Stimulated activated CD4-positive, alpha-beta T cell treated with anti-CD3 and anti-CD28 coated beads, Interleukin-15, amount 100 ng/mL, for 48 hours (primary cell): ENCODE results near the gene CH25H.
"Not testable (repeated sequence)": the region's sequence is repeated elsewhere in the genome, so short reads cannot be mapped to it uniquely, and the experiment has no call there.

Experiments
- DNase-seq, 2 donors: peaks; one replicate each; pipeline ENCODE4 v3.0.0-alpha.2; 2020; ENCODE audit warnings: low read depth in 2 of 2

Gene CH25H, protein sequence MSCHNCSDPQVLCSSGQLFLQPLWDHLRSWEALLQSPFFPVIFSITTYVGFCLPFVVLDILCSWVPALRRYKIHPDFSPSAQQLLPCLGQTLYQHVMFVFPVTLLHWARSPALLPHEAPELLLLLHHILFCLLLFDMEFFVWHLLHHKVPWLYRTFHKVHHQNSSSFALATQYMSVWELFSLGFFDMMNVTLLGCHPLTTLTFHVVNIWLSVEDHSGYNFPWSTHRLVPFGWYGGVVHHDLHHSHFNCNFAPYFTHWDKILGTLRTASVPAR

DNA sequence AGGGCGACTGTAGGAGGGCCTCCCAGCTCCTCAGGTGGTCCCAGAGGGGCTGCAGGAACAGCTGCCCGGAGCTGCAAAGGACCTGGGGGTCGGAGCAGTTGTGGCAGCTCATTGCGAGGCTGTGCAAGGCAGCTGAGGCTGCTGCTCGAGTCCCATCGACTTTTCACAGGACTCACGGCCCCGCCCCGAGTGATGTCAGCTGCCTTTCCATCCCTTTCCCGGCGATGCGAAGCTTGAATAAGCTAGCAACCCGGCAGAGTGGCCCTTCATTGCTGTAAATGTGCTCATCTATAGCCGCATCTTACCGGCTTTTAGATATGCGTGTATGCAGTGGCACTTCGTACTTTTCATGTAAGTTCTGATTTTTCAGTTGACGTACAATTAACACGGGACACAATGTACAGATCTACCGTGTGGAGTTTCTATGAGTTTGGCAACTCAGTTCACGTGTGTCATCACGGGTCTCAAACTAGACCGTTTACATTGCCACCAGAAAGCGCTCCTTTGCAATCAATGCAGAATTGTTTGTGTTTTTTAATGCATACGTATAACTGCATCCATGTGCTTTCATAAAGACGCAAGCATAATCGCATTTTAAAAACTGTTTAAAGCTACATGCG lies at the start of gene CH25H:
TSS of gene CH25H (minus strand) at position 137 of the 620 bp plus-strand sequence. CDS start at position 112, 25 bp downstream.
- peak in 1 of 2 donors; percentile 46 for DNase-seq

DNA sequence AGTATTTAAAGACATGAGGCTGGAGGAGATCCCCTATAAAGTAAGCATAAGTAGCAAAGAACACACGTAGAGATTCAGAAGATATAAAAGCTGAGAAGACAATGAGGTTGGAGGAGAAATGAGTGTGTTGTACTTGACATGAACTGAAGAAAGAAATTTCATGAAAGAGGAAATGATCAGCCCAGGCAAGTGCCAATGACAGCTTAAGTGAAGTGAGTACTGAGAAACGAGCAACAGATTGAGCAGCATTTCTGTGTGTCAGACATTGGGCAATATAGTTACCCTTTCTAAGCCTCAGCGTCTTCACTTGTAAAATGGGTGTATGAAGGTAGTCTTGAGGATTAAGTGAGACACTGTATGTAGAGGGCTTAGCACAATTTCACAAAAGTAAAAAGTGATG lies 49.2 kb upstream of the CH25H start:
- DNase-seq, result no peak

DNA sequence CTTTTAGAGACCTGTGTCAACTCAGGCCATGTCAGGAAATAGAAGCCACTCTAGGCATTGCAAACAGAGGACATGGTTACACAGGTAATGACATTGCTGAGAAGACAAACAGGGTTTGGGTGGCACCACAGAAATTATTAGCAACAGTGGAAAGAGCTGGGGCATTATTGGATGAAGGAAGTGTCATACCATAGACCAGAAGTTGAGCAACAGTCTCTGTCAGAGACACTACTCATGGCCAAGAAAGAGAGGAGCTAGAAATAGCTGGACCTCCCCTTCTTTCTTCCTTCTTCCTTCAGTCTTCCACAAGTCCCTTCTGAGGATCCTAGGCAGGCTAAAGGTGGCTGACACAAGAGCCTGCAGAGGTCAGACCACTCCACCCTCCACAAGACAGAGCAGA lies 48.7 kb upstream of the CH25H start:
- DNase-seq, result no peak

DNA sequence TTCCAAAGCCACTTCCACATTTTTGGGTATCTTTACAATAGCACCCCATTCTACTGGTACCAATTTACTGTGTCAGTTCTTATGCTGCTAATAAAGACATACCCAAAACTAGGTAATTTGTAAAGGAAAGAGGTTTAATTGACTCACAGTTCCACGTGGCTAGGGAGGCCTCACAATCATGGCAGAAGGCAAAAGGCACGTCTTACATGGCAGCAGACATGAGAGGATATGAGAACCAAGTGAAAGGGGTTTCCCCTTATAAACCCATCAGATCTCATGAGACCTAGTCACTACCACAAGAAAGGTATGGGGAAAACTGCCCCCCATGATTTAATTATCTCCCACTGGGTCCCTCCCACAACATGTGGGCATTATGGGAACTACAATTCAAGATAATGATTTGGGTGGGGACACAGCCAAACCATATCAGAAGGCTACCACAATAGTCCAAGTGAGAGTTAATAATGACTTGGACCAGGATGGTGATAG lies 48.0 kb upstream of the CH25H start:
- peak in 1 of 2 donors; percentile 14 for DNase-seq

DNA sequence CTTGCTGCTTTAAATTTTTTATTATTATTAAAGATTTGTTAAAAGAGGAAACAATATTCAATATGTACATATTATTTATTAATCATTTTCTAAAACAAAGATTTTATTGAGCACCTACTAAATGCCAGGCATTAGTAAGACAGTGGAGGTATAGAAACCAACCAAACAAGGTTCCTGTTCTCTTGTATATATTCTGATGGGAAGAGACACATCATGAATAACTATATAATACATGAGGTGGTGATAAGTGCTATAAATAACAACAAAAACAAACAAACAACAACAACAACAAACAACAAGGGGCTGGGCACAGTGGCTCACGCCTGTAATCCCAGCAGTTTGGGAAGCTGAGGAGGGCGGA lies 45.1 kb upstream of the CH25H start:
- DNase-seq, result no peak

DNA sequence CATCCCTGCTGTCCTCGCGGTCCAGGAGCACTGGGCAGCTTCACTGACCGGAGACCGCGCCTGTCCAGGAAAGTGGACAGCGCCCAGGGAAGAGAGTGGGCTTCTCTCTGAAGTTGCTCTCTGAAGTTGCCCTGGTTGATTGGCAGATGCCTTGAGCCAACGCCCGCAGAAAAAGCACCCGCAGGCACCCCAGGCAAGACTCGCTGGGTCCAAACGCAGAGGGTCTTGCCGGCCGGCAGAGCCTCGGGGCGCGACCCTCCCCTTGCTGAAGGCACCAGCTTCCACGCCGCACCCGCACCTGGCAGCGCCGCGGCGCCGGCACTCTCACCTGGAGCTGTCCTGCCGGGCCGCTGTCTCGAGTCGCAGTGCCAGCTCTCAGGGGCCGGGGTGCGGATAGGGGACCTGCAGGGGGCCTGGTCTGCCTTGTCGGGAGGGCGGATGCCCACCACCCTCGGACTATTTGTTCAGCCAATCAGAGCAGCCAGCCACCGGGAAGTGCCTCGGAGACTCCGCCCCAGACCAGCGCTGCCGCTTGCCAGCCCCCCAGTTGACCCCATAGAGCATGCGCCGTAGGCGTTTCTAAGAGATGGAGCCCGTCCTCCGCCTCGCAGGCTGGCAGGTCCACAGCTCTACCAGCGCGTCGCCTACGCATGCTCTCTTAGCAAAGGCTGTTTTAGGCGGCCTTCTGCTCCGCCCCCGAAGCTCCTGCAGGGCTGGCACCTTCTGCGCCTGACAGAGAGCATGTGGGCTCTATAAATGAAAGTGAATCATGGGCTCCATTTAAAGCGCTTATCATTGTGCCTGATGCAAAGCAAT lies 44.5 kb upstream of the CH25H start, which contains the start of gene LIPA:
TSS of gene LIPA (minus strand) at position 367 of the 816 bp plus-strand sequence. CDS start 4,127 bp downstream, outside the sequence.
- peak; percentile 91 for DNase-seq

DNA sequence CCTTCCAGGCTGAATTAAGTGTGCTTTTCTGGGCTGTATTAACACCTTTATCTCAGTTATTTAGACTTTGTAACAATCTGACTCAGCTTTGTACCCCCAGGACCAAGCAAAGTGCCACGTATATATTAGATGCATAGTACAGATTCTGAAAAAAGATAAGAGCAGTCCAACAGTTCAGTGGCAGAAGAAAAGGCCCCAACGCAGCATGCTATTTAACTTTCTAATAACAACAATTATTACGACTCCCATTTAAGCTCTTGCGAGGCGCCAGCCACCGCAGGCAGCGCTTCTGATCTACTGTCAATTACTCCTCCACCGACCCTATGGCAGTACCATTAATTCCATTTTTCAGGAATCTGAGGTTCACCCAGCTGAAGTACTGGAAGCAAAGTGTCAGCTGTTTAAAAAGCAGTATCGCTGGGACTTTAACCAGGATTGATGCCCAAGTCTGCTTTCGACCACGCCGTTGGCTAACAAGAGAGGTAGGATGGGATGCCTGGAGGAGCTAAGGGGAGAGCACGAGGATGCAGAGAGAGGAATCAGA lies 43.8 kb upstream of the CH25H start:
- no peak for DNase-seq

DNA sequence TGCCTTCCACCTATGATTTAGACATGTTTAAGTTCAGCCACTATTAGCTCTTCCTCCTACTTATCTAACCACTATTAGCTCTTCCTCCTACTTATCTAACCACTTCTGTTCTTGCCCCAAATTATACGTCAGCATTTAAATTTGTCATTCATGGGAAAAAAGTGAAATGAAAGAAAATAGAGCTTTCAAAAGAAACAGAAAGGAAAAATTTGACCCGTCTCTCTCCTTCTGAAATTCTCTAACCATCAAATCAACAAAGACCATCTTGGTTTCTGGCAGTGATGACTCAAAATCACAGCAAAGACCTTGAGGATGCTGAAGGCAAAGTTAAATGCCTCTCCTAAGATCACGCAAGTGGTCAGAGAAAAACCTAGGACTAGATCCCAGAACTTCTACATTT lies 41.9 kb upstream of the CH25H start:
- no peak for DNase-seq

DNA sequence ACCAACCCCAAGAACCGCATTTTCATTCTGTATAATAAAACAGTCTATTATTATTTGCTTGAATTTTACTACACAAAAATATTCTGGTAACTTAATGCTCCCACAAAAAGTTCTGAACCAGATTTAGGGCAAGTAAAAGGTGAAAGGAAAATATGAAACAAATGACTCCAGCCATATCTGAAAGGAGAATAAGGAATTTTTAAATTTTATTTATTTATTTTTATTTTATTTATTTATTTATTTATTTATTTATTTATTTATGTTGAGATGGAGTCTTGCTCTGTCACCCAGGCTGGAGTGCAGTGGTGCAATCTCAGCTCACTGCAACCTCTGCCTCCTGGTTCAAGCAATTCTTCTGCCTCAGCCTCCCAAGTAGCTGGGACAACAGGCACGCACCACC lies 40.5 kb upstream of the CH25H start:
- not testable (repeated sequence) for DNase-seq

DNA sequence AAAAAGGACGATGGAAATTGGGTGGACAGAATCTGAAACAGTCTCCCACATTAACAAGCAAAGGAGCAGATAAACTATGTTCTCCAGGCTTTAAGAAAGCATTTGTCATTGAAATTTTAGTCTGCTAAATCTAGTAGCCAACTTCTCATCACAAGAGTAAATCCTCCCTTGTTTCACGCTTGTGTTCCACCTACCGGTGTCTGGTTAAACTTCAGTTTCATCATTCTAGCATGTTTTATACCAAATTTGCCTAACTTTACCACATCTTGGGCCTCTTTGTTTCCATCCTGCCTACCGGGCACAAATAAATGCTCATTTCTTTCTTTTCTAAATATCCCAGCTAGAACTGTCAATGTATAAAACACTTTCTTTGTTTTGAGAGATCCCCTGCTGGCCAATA lies 38.7 kb upstream of the CH25H start:
- no peak for DNase-seq

DNA sequence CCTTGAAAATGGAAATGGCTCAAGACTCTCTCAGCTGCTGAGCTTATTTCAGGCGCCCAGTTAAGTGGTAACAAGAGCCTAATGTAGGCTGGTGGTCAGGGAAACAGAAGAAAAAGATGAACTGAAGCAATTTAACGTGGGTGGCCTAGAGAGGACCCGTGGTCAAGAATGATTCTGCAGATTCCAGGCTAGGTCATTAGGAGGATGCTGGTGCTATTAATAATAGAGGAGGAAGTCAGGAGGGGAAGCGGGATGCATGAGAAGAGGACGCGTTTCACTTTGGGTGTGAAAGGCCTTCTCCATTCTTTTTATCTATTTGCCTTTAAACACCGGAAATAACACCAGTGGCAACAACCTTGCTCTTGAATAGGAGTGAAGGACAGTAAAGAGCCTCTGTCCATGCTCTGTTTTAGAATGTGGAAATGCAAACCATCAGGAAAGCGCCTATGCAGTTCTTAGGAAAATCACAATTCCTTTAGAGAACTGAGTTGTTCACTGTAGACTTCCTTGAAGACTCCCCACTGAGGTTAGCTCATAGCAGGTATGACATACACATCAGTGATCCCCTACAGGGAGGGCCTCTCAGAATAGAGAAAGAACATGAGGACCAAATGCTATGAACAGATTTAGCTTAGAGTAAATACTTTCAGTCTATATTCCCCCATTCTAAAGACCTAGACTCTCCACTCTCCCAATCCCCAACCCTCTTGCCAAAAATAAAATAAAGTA lies 35.9 kb upstream of the CH25H start:
- DNase-seq, result no peak

DNA sequence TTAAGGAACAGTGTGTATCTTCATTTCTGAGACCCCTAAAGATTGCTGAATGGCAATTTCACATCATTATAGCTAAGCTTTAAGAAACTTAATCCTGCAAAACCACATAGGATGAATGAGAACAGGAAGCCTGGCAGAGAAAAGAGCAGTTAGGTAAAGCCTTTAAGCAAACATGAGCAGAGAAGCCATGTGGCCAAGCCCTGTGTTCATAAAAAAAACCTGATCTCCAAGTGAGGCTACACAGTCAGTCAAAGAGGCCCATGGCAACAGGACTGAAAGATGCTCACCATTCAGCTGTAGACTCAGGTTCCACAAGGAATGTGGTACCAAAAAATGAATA lies 35.2 kb upstream of the CH25H start:
- DNase-seq, result no peak

DNA sequence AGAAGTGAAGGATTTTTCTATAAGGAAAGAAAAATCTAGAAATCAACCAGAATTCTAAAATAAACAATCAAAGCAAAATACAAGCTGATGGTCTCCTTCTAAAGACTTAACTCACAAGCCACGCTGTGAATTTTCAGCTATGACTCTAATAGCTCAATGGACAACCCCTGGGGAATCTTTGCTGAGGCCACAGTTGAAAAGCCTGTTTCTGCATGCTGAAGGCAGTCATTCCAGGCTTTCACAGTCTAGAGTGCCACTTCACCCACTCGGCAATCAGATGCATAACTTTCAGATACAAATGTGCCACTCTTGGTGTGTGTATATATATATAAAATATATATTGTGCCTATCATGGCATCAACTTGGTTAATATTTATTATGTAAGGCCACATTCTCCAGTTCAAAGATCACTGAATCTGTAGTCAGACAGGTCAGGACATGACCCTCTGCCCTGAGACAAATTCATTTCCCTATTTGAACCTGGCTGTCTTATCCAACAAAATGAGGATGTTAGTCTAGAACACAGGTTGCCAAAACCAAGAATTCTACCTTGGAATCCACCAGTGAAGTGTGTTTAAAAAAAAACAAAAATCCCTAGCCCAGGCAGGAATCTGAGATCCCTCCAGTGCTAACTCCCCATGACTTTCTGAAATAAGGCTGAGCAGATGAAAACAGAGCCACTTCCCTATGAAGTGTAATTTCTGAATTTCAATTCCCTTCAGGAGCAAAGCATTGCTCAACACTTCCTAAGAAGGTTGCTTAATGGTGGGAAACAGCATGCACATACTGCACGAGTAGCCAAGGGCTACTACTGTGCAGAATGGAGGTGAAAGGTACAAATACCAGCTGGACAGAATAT lies 34.6 kb upstream of the CH25H start:
- DNase-seq, result no peak

DNA sequence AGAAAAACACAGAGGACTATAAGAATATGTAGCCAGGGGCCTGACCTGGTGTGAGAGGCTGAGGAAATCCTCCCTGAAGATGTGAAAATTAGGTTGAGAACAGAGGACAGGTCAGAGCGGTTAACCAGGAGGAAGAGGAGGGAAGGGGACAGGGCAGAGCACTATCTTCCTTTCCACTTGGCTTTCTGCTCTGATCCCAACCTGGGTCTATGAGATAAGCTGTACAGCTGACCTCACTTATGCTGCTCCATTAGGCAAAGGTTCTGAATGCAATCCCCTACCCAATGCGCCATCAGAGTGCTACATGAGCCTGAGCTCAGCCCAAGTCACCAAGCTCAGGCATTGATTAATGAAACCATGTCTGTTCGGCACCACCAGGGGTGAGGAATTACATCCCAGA lies 33.9 kb upstream of the CH25H start:
- DNase-seq, result no peak

DNA sequence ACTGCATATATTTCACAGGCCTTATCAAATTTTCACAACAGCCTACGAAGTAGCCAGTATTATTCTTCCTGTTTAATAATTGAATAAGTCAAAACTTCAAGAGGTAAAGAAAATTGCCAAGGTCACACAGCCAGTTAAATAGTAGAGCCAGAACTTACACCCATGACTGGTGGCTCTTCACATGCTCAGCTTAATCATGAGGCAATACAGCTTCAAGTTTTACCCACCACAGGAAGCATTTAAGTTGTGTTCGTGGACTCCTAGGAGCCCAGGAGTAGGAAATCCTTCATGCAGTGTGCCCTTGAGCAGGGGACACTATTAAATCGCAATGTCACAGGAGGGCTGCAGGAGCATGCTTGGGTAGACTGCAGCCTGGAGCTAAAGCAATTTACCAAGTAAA lies 33.4 kb upstream of the CH25H start:
- no peak for DNase-seq

DNA sequence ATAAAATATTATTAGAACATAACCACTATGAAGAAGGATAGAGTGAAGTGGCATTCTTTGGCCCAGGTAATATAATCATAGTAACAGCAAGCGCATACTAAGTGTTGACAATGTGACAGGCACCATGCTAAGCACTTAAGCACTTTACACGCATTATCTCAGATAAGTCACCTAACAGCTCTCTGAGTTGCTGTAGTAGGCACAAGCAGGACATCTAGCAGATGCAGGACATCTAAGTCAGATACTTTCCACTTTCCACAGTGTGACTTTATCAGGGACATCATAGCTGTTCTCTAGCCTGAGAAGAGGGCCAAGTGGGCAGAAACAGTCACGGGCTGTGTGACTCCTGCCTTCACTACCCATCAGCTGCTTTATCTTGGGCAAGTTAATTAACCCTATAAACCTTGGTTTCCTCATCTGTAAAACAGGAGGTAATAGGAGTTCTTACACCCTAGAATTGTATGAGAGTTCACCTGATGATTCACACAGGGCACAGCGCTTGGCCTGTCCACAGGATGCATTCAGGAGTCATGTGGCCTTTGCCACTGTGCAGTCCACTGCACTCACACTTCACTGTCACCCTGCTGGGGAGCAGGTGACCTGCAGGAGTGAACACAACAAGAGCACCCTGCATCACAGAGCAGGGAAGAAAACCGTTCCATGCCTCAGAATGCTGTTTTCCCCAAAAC lies 32.0 kb upstream of the CH25H start:
- no peak for DNase-seq

DNA sequence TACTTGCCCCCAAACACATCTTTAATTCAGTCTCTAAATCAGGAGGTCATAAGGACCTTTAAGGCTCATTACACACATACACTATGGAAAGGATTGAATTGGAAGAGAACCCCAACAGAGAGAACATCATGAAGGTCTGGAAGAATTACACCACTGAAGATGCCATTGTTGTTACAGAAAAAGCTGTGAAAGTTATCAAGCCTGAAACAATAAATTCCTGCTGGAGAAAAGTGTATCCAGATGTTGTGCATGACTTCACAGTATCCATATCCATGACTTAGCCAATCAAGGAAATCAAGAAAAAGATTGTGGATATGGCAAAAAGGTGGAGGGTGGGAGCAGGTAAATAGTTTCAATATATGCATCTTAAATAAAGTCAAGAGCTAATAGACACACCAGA lies 30.7 kb upstream of the CH25H start:
- no peak for DNase-seq

DNA sequence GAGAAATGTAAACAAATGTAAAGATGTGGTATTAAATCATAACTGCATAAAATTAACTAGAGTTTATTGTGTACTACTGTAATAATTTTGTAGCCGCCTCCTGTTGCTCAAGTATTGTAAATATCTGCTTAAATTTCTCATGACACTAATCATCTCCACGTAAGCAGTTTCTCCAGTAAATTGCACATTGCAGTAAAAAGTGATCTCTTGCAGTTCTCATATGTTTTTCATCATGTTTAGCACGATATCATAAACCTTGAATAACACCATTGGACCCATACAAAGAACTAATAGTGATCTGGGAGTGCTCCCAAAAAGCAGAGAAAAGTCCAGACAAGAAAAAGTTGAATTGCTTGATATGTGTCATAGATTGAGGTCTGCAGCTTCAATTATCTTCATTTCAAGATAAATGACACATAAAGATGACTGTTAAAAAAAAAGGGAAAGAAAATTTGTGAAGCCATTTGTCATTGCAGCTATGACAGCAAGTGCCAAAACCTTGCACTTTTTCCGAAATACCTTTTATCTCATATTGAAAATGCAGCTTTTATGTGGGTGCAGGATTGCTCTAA lies 29.2 kb upstream of the CH25H start:
- no peak for DNase-seq

DNA sequence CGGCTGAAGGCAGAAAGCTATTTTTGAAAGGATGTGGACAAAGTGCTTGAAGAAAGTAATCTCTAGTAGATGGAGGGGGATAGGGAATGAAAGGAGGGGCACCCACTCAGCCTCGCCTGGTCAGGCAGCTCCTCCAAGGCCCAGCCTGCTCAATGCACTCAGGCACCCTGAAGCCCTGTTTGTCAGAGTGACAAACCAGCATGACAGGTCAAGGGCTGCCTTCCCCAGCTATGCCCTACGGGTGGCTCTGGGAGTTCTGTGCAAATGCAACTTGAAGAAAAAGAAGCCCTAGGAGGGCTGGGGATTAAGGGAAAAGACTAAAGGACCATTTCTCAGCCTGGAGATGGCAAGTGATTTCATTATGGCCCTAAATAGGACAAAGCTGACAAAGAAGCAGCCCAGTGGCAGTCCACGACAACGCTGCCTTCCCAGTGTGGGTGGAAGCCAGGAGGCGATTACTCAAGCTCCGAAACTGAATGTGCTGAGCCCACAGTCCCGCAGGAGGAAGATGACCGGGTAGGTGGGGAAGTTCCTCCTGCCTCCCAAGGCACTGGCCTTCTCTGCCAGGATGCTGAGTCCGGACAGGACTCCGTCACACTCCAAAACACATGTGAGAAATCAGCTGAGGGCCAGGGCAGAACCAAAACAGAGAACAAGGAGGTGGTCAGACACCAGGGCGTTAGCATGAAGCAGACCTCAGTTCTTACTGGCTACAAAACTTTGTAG lies 28.1 kb upstream of the CH25H start:
- no peak for DNase-seq
